ENCODE measurements around the gene PRPF40B. TPM values are rescaled to one million over a fixed set of nuclear protein-coding genes. Genes with fewer than 3 reads are reported as not detected.

Gene PRPF40B
- polyA plus RNA-seq, 4 donors, result 2.5 to 15.6 (median 6.5) TPM

- FAIRE-seq (no peak), DNase-seq (no peak)
- 91 to 97% (median 94%) methylated on average over 5 of the region's 5 CpGs for WGBS, 3 donors
- Histone ChIP-seq H3K27me3 (ENCODE audit: control insufficient read depth in 3 of 3, insufficient read depth in 3 of 3, low read length in 3 of 3) (no peaks in the 10 kb centered on the region), H3K36me3 (ENCODE audit: control insufficient read depth in 3 of 3, insufficient read depth in 2 of 3, low read depth in 1 of 3, low read length in 3 of 3) (peaks cover 0 to 67% (median 0%) of the 10 kb centered on the region in 3 donors), H3K27ac (ENCODE audit: low read depth in 1 of 3, low read length in 2 of 3) (no peak overlapping the region), H3K9me3 (ENCODE audit: control insufficient read depth in 2 of 2, insufficient read depth in 1 of 2, low read depth in 1 of 2, low read length in 1 of 2) (no peaks in the 10 kb centered on the region), H3K4me1 (ENCODE audit: control insufficient read depth in 3 of 3, insufficient read depth in 2 of 3, low read depth in 1 of 3, low read length in 2 of 3) (peaks cover 0 to 9% (median 0%) of the 10 kb centered on the region in 3 donors), H3K4me3 (ENCODE audit: low read depth in 1 of 3, low read length in 3 of 3) (no peak overlapping the region)
Observed at GRCh38 chr12:49654715-49655114, 31.4 kb downstream of the PRPF40B start.

- Histone ChIP-seq H3K9me3 (ENCODE audit: control insufficient read depth in 2 of 2, insufficient read depth in 1 of 2, low read depth in 1 of 2, low read length in 1 of 2) (no peaks in the 10 kb centered on the region), H3K4me3 (ENCODE audit: low read depth in 1 of 3, low read length in 3 of 3) (no peak overlapping the region), H3K36me3 (ENCODE audit: control insufficient read depth in 3 of 3, insufficient read depth in 2 of 3, low read depth in 1 of 3, low read length in 3 of 3) (peaks cover 0 to 63% (median 0%) of the 10 kb centered on the region in 3 donors), H3K4me1 (ENCODE audit: control insufficient read depth in 3 of 3, insufficient read depth in 2 of 3, low read depth in 1 of 3, low read length in 2 of 3) (no peaks in the 10 kb centered on the region), H3K27ac (ENCODE audit: low read depth in 1 of 3, low read length in 2 of 3) (no peak overlapping the region), H3K27me3 (ENCODE audit: control insufficient read depth in 3 of 3, insufficient read depth in 3 of 3, low read length in 3 of 3) (no peaks in the 10 kb centered on the region)
- 90 to 100% (median 91%) methylated on average over 2 of the region's 2 CpGs for WGBS, 3 donors
- no peak for DNase-seq
- no peak for FAIRE-seq
Observed at GRCh38 chr12:49655595-49656236, 32.4 kb downstream of the PRPF40B start.

- no peaks in the 10 kb centered on the region for H3K9me3 ChIP-seq (ENCODE audit: control insufficient read depth in 2 of 2, insufficient read depth in 1 of 2, low read depth in 1 of 2, low read length in 1 of 2)
- peaks cover 0 to 19% (median 0%) of the 10 kb centered on the region in 3 donors for H3K4me1 ChIP-seq (ENCODE audit: control insufficient read depth in 3 of 3, insufficient read depth in 2 of 3, low read depth in 1 of 3, low read length in 2 of 3)
- 90 to 93% (median 92%) methylated on average over 13 of the region's 13 CpGs for WGBS, 3 donors
- FAIRE-seq, result no peak
- no peak overlapping the region for H3K4me3 ChIP-seq (ENCODE audit: low read depth in 1 of 3, low read length in 3 of 3)
- H3K36me3 ChIP-seq (ENCODE audit: control insufficient read depth in 3 of 3, insufficient read depth in 2 of 3, low read depth in 1 of 3, low read length in 3 of 3), result peaks cover 0 to 47% (median 0%) of the 10 kb centered on the region in 3 donors
- H3K27ac ChIP-seq (ENCODE audit: low read depth in 1 of 3, low read length in 2 of 3), result no peak overlapping the region
- no peaks in the 10 kb centered on the region for H3K27me3 ChIP-seq (ENCODE audit: control insufficient read depth in 3 of 3, insufficient read depth in 3 of 3, low read length in 3 of 3)
- no peak for DNase-seq
Observed at GRCh38 chr12:49658276-49658675, 34.9 kb downstream of the PRPF40B start.

- DNase-seq (no peak), FAIRE-seq (no peak)
- WGBS, 3 donors, result 55 to 66% (median 58%) methylated on average over 1 of the region's 1 CpG
- Histone ChIP-seq H3K27ac (ENCODE audit: low read depth in 1 of 3, low read length in 2 of 3) (no peak overlapping the region), H3K4me1 (ENCODE audit: control insufficient read depth in 3 of 3, insufficient read depth in 2 of 3, low read depth in 1 of 3, low read length in 2 of 3) (peaks cover 0 to 30% (median 3%) of the 10 kb centered on the region in 3 donors), H3K36me3 (ENCODE audit: control insufficient read depth in 3 of 3, insufficient read depth in 2 of 3, low read depth in 1 of 3, low read length in 3 of 3) (peaks cover 0 to 38% (median 0%) of the 10 kb centered on the region in 3 donors), H3K9me3 (ENCODE audit: control insufficient read depth in 2 of 2, insufficient read depth in 1 of 2, low read depth in 1 of 2, low read length in 1 of 2) (no peaks in the 10 kb centered on the region), H3K27me3 (ENCODE audit: control insufficient read depth in 3 of 3, insufficient read depth in 3 of 3, low read length in 3 of 3) (no peaks in the 10 kb centered on the region), H3K4me3 (ENCODE audit: low read depth in 1 of 3, low read length in 3 of 3) (no peak overlapping the region)
Observed at GRCh38 chr12:49659753-49660152, 36.4 kb downstream of the PRPF40B start.

GRCh38 chr12:49661191-49661590 lies 37.8 kb downstream of the PRPF40B start:
- no peak overlapping the region for H3K4me3 ChIP-seq (ENCODE audit: low read depth in 1 of 3, low read length in 3 of 3)
- H3K27me3 ChIP-seq (ENCODE audit: control insufficient read depth in 3 of 3, insufficient read depth in 3 of 3, low read length in 3 of 3), result no peaks in the 10 kb centered on the region
- H3K36me3 ChIP-seq (ENCODE audit: control insufficient read depth in 3 of 3, insufficient read depth in 2 of 3, low read depth in 1 of 3, low read length in 3 of 3), result peaks cover 0 to 31% (median 0%) of the 10 kb centered on the region in 3 donors
- 79 to 91% (median 87%) methylated on average over 3 of the region's 3 CpGs for WGBS, 3 donors
- no peak for DNase-seq
- FAIRE-seq, result no peak
- no peaks in the 10 kb centered on the region for H3K9me3 ChIP-seq (ENCODE audit: control insufficient read depth in 2 of 2, insufficient read depth in 1 of 2, low read depth in 1 of 2, low read length in 1 of 2)
- H3K27ac ChIP-seq (ENCODE audit: low read depth in 1 of 3, low read length in 2 of 3), result peak overlapping the region in 1 of 3 donors; percentile 91
- peaks cover 0 to 39% (median 3%) of the 10 kb centered on the region in 3 donors for H3K4me1 ChIP-seq (ENCODE audit: control insufficient read depth in 3 of 3, insufficient read depth in 2 of 3, low read depth in 1 of 3, low read length in 2 of 3)

GRCh38 chr12:49661746-49662145 lies 38.4 kb downstream of the PRPF40B start:
- no peak for DNase-seq
- Histone ChIP-seq H3K27me3 (ENCODE audit: control insufficient read depth in 3 of 3, insufficient read depth in 3 of 3, low read length in 3 of 3) (no peaks in the 10 kb centered on the region), H3K4me3 (ENCODE audit: low read depth in 1 of 3, low read length in 3 of 3) (no peak overlapping the region), H3K9me3 (ENCODE audit: control insufficient read depth in 2 of 2, insufficient read depth in 1 of 2, low read depth in 1 of 2, low read length in 1 of 2) (no peaks in the 10 kb centered on the region), H3K36me3 (ENCODE audit: control insufficient read depth in 3 of 3, insufficient read depth in 2 of 3, low read depth in 1 of 3, low read length in 3 of 3) (peaks cover 0 to 25% (median 0%) of the 10 kb centered on the region in 3 donors), H3K4me1 (ENCODE audit: control insufficient read depth in 3 of 3, insufficient read depth in 2 of 3, low read depth in 1 of 3, low read length in 2 of 3) (peaks cover 0 to 39% (median 3%) of the 10 kb centered on the region in 3 donors), H3K27ac (ENCODE audit: low read depth in 1 of 3, low read length in 2 of 3) (peak overlapping the region in 2 of 3 donors; percentile 79 to 91)
- WGBS, 3 donors, result 72 to 84% (median 83%) methylated on average over 3 of the region's 3 CpGs
- FAIRE-seq, result no peak

- WGBS, 3 donors, result 36 to 52% (median 37%) methylated on average over 5 of the region's 5 CpGs
- Histone ChIP-seq H3K9me3 (ENCODE audit: control insufficient read depth in 2 of 2, insufficient read depth in 1 of 2, low read depth in 1 of 2, low read length in 1 of 2) (no peaks in the 10 kb centered on the region), H3K27ac (ENCODE audit: low read depth in 1 of 3, low read length in 2 of 3) (peak overlapping the region; percentile 63 to 91 (median 79)), H3K4me1 (ENCODE audit: control insufficient read depth in 3 of 3, insufficient read depth in 2 of 3, low read depth in 1 of 3, low read length in 2 of 3) (peaks cover 0 to 39% (median 3%) of the 10 kb centered on the region in 3 donors), H3K27me3 (ENCODE audit: control insufficient read depth in 3 of 3, insufficient read depth in 3 of 3, low read length in 3 of 3) (no peaks in the 10 kb centered on the region), H3K4me3 (ENCODE audit: low read depth in 1 of 3, low read length in 3 of 3) (no peak overlapping the region), H3K36me3 (ENCODE audit: control insufficient read depth in 3 of 3, insufficient read depth in 2 of 3, low read depth in 1 of 3, low read length in 3 of 3) (peaks cover 0 to 15% (median 0%) of the 10 kb centered on the region in 3 donors)
- FAIRE-seq (no peak), DNase-seq (peak; percentile 48 to 62)
Observed at GRCh38 chr12:49662998-49663843, 39.9 kb downstream of the PRPF40B start.

GRCh38 chr12:49664167-49664566 lies 40.8 kb downstream of the PRPF40B start:
- no peak for FAIRE-seq
- Histone ChIP-seq H3K4me3 (ENCODE audit: low read depth in 1 of 3, low read length in 3 of 3) (no peak overlapping the region), H3K9me3 (ENCODE audit: control insufficient read depth in 2 of 2, insufficient read depth in 1 of 2, low read depth in 1 of 2, low read length in 1 of 2) (no peaks in the 10 kb centered on the region), H3K4me1 (ENCODE audit: control insufficient read depth in 3 of 3, insufficient read depth in 2 of 3, low read depth in 1 of 3, low read length in 2 of 3) (peaks cover 0 to 39% (median 3%) of the 10 kb centered on the region in 3 donors), H3K27me3 (ENCODE audit: control insufficient read depth in 3 of 3, insufficient read depth in 3 of 3, low read length in 3 of 3) (no peaks in the 10 kb centered on the region), H3K36me3 (ENCODE audit: control insufficient read depth in 3 of 3, insufficient read depth in 2 of 3, low read depth in 1 of 3, low read length in 3 of 3) (peaks cover 0 to 9% (median 0%) of the 10 kb centered on the region in 3 donors), H3K27ac (ENCODE audit: low read depth in 1 of 3, low read length in 2 of 3) (peak overlapping the region in 2 of 3 donors; percentile 11 to 77)
- 95 to 97% (median 96%) methylated on average over 4 of the region's 4 CpGs for WGBS, 3 donors
- no peak for DNase-seq

All from small intestine (tissue), 7 donors.